HEK293 (cell line): ENCODE data around the gene TFAP2E.

Experiments
- HOXA7 ChIP-seq: sonication (generic); formaldehyde crosslinking; IDR thresholded peaks from 2 replicates; pipeline ENCODE4 v1.8.1; 2022; ENCODE audit warnings: missing genetic modification reagents, borderline replicate concordance
- OVOL3 ChIP-seq: fragments of 450-650 bp; formaldehyde crosslinking; IDR thresholded peaks from 2 replicates; pipeline ENCODE4 v1.5.1; 2016; ENCODE audit warnings: missing biosample characterization, missing genetic modification characterization
- ZFP41 ChIP-seq: fragments of 450-650 bp; formaldehyde crosslinking; IDR thresholded peaks from 2 replicates; pipeline ENCODE4 v1.5.1; 2016; ENCODE audit warnings: missing biosample characterization, missing genetic modification characterization, borderline replicate concordance
- ZNF24 ChIP-seq: fragments of 450-650 bp; formaldehyde crosslinking; IDR thresholded peaks from 2 replicates; pipeline ENCODE4 v1.5.1; 2016; ENCODE audit warnings: missing biosample characterization, missing genetic modification characterization
- ZNF37A ChIP-seq: fragments of 450-650 bp; IDR thresholded peaks from 2 replicates; pipeline ENCODE4 v1.5.1; 2018; ENCODE audit warnings: missing biosample characterization, missing genetic modification characterization
- ZNF830 ChIP-seq: fragments of 450-650 bp; IDR thresholded peaks from 2 replicates; pipeline ENCODE4 v1.5.0; 2018; ENCODE audit warnings: missing biosample characterization, missing genetic modification characterization, low read depth, mild to moderate bottlenecking, moderate library complexity
- TF ChIP-seq, protein P1 (sequence below): IDR thresholded peaks from 2 replicates; pipeline ENCODE4 v1.6.1; 2011; ENCODE audit warnings: mild to moderate bottlenecking, low read depth, low read length, borderline replicate concordance
- TF ChIP-seq, protein P2 (sequence below): fragments of 450-650 bp; formaldehyde crosslinking; IDR thresholded peaks from 2 replicates; pipeline ENCODE4 v1.5.1; 2016; ENCODE audit warnings: missing biosample characterization, missing genetic modification characterization
- TF ChIP-seq, protein P3 (sequence below): fragments of 450-650 bp; formaldehyde crosslinking; IDR thresholded peaks from 2 replicates; pipeline ENCODE4 v1.5.1; 2016; ENCODE audit warnings: missing biosample characterization, missing genetic modification characterization
- TF ChIP-seq, protein P4 (sequence below): fragments of 450-650 bp; formaldehyde crosslinking; IDR thresholded peaks from 2 replicates; pipeline ENCODE4 v1.5.1; 2016; ENCODE audit warnings: missing biosample characterization, missing genetic modification characterization
- TF ChIP-seq, protein P5 (sequence below): fragments of 450-650 bp; formaldehyde crosslinking; IDR thresholded peaks from 2 replicates; pipeline ENCODE4 v1.5.1; 2016; ENCODE audit warnings: missing biosample characterization, missing genetic modification characterization
- TF ChIP-seq, protein P6 (sequence below): fragments of 450-650 bp; formaldehyde crosslinking; optimal IDR thresholded peaks from 2 replicates; pipeline ENCODE3; 2016; ENCODE audit warnings: missing biosample characterization, mild to moderate bottlenecking, missing genetic modification characterization
- TF ChIP-seq, protein P7 (sequence below): fragments of 450-650 bp; formaldehyde crosslinking; IDR thresholded peaks from 2 replicates; pipeline ENCODE4 v1.5.1; 2017; ENCODE audit warnings: missing biosample characterization, missing genetic modification characterization
- TF ChIP-seq, protein P8 (sequence below): fragments of 450-650 bp; formaldehyde crosslinking; IDR thresholded peaks from 2 replicates; pipeline ENCODE4 v1.5.1; 2016; ENCODE audit warnings: missing biosample characterization, missing genetic modification characterization

DNA sequence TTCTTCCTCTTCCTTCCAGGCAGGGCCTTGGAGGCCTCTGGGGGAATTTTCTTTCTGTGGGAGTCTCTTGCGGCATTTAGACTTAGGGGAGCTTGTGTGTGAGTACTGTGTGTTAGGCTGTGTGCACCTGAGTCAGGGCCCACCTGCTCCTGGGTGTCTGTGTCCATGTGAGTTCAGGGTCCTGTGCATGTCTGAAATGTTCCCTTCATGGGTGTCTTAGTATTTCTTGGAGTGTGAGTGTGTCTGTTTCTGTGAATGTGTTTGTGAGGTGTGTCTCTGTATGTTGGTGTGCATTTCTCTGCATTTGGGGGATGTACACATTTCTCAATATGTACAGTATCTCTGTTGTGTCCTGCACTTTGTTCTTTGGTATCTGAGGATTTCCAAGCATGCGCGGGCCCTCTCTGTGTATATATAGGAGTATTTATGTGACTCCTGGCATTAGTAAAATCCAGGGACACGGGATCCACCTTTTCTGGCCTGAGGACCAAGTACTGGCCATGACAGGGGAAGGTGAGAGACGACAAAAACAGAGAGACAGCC is 2.4 kb downstream of the TFAP2E start:
- TF ChIP-seq, protein P1, sequence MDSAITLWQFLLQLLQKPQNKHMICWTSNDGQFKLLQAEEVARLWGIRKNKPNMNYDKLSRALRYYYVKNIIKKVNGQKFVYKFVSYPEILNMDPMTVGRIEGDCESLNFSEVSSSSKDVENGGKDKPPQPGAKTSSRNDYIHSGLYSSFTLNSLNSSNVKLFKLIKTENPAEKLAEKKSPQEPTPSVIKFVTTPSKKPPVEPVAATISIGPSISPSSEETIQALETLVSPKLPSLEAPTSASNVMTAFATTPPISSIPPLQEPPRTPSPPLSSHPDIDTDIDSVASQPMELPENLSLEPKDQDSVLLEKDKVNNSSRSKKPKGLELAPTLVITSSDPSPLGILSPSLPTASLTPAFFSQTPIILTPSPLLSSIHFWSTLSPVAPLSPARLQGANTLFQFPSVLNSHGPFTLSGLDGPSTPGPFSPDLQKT: no peak
- TF ChIP-seq, protein P2, sequence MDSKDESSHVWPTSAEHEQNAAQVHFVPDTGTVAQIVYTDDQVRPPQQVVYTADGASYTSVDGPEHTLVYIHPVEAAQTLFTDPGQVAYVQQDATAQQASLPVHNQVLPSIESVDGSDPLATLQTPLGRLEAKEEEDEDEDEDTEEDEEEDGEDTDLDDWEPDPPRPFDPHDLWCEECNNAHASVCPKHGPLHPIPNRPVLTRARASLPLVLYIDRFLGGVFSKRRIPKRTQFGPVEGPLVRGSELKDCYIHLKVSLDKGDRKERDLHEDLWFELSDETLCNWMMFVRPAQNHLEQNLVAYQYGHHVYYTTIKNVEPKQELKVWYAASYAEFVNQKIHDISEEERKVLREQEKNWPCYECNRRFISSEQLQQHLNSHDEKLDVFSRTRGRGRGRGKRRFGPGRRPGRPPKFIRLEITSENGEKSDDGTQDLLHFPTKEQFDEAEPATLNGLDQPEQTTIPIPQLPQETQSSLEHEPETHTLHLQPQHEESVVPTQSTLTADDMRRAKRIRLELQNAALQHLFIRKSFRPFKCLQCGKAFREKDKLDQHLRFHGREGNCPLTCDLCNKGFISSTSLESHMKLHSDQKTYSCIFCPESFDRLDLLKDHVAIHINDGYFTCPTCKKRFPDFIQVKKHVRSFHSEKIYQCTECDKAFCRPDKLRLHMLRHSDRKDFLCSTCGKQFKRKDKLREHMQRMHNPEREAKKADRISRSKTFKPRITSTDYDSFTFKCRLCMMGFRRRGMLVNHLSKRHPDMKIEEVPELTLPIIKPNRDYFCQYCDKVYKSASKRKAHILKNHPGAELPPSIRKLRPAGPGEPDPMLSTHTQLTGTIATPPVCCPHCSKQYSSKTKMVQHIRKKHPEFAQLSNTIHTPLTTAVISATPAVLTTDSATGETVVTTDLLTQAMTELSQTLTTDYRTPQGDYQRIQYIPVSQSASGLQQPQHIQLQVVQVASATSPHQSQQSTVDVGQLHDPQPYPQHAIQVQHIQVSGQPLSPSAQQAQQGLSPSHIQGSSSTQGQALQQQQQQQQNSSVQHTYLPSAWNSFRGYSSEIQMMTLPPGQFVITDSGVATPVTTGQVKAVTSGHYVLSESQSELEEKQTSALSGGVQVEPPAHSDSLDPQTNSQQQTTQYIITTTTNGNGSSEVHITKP: no peak
- TF ChIP-seq, protein P3, sequence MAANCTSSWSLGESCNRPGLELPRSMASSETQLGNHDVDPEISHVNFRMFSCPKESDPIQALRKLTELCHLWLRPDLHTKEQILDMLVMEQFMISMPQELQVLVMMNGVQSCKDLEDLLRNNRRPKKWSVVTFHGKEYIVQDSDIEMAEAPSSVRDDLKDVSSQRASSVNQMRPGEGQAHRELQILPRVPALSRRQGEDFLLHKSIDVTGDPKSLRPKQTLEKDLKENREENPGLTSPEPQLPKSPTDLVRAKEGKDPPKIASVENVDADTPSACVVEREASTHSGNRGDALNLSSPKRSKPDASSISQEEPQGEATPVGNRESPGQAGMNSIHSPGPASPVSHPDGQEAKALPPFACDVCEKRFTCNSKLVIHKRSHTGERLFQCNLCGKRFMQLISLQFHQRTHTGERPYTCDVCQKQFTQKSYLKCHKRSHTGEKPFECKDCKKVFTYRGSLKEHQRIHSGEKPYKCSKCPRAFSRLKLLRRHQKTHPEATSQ: no peak
- TF ChIP-seq, protein P4, sequence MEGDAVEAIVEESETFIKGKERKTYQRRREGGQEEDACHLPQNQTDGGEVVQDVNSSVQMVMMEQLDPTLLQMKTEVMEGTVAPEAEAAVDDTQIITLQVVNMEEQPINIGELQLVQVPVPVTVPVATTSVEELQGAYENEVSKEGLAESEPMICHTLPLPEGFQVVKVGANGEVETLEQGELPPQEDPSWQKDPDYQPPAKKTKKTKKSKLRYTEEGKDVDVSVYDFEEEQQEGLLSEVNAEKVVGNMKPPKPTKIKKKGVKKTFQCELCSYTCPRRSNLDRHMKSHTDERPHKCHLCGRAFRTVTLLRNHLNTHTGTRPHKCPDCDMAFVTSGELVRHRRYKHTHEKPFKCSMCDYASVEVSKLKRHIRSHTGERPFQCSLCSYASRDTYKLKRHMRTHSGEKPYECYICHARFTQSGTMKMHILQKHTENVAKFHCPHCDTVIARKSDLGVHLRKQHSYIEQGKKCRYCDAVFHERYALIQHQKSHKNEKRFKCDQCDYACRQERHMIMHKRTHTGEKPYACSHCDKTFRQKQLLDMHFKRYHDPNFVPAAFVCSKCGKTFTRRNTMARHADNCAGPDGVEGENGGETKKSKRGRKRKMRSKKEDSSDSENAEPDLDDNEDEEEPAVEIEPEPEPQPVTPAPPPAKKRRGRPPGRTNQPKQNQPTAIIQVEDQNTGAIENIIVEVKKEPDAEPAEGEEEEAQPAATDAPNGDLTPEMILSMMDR (tag by site-specific recombination): no peak
- TF ChIP-seq ZFP41 (no peak), OVOL3 (tag by site-specific recombination) (no peak), HOXA7 (CRISPR knock-in tag) (no peak), ZNF24 (no peak), ZNF37A (tag by site-specific recombination) (no peak), ZNF830 (tag by site-specific recombination) (no peak)
- TF ChIP-seq, protein P5, sequence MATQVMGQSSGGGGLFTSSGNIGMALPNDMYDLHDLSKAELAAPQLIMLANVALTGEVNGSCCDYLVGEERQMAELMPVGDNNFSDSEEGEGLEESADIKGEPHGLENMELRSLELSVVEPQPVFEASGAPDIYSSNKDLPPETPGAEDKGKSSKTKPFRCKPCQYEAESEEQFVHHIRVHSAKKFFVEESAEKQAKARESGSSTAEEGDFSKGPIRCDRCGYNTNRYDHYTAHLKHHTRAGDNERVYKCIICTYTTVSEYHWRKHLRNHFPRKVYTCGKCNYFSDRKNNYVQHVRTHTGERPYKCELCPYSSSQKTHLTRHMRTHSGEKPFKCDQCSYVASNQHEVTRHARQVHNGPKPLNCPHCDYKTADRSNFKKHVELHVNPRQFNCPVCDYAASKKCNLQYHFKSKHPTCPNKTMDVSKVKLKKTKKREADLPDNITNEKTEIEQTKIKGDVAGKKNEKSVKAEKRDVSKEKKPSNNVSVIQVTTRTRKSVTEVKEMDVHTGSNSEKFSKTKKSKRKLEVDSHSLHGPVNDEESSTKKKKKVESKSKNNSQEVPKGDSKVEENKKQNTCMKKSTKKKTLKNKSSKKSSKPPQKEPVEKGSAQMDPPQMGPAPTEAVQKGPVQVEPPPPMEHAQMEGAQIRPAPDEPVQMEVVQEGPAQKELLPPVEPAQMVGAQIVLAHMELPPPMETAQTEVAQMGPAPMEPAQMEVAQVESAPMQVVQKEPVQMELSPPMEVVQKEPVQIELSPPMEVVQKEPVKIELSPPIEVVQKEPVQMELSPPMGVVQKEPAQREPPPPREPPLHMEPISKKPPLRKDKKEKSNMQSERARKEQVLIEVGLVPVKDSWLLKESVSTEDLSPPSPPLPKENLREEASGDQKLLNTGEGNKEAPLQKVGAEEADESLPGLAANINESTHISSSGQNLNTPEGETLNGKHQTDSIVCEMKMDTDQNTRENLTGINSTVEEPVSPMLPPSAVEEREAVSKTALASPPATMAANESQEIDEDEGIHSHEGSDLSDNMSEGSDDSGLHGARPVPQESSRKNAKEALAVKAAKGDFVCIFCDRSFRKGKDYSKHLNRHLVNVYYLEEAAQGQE (tag by site-specific recombination): no peak
- TF ChIP-seq, protein P6, sequence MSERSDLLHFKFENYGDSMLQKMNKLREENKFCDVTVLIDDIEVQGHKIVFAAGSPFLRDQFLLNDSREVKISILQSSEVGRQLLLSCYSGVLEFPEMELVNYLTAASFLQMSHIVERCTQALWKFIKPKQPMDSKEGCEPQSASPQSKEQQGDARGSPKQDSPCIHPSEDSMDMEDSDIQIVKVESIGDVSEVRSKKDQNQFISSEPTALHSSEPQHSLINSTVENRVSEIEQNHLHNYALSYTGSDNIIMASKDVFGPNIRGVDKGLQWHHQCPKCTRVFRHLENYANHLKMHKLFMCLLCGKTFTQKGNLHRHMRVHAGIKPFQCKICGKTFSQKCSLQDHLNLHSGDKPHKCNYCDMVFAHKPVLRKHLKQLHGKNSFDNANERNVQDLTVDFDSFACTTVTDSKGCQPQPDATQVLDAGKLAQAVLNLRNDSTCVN (tag by site-specific recombination): no peak
- TF ChIP-seq, protein P7, sequence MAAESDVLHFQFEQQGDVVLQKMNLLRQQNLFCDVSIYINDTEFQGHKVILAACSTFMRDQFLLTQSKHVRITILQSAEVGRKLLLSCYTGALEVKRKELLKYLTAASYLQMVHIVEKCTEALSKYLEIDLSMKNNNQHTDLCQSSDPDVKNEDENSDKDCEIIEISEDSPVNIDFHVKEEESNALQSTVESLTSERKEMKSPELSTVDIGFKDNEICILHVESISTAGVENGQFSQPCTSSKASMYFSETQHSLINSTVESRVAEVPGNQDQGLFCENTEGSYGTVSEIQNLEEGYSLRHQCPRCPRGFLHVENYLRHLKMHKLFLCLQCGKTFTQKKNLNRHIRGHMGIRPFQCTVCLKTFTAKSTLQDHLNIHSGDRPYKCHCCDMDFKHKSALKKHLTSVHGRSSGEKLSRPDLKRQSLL (tag by site-specific recombination): no peak
- TF ChIP-seq, protein P8, sequence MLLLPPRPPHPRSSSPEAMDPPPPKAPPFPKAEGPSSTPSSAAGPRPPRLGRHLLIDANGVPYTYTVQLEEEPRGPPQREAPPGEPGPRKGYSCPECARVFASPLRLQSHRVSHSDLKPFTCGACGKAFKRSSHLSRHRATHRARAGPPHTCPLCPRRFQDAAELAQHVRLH (tag by site-specific recombination): no peak
